ENCODE data around the gene ANO2.

Gene ANO2

DNA sequence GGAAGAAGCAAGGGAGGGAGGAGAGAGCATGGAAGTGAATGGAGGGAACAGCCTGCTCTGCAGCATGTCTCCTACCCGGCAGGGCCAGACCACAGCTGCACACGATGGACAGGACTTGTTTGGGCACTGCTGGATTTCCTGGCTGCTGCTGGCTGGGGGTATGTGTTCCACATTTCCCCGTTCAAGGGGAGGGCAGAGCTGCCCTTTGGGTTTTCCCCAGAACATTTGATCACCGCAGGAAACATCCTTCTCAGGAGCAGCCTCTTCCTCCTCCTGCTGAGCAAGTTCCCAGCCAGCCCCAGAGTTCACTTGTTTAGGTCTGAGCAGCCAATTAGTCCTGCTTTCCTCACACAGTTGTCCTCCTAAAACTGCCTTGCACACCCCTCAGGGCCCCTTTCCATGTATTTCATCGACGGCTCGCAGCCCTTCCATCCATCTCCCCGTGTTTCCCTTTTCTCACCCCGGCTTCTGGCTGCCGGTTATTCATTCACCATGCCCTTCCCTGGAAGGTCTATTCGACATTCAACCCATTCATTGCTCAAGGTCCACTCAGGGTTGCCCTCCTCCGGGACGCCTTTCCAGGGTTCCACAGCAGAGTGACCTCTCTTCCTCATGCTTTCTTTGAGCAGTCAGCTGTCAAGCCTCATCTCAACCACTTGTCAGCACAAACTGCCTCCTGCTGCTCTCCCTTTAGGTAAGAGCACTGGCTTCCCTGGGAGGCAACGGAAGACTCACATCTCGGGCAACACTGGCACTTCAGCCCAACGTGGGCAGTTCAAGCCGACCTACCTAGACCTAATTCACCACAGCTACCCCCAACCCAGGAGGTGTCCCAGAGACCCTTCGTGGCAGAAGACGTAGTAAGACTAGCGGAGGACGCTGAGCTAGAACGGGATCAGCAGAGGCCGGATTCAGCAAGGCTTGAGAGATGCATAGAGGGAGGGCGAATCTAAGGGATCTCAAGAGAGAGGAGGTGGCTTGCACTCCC, 20.1 kb upstream of the ANO2 start:
- DNase-seq (ENCODE audit: insufficient read length, low spot score) (no peak), FAIRE-seq (no peak)

DNA sequence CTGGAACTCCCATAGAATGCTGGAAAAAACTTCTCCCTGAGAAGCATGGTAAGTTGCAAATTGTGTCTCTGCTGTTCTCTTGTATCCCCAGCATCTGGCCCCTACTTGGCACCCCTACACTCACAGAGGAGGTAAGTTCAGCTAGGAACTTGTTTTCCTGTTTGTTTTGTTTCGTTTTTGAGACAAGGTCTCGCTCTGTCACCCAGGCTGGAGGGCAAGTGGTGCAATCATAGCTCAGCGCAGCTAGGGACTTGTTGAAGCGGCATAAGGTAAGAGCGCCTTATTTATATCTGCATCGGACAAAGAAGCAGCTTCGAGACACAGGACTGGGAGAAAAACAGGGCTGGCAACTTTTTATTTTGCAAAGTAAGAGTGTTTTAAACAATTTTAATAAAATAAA, 18.5 kb upstream of the ANO2 start:
- no peak for FAIRE-seq

DNA sequence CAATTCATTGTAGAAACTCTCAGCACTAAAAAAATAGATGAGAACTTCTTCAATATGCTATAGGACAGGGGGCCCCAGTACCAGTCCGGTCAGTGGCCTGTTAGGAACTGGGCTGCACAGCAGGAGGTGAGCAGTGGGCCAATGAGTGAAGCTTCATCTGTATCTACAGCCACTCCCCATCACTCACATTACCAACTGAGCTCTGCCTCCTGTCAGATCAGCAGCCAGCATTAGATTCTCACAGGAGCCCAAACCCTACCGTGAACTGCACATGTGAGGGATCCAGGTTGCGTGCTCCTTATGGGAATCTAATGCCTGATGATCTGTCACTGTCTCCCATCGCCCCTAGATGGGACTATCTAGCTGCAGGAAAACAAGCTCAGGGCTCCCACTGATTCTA, 15.7 kb upstream of the ANO2 start:
- DNase-seq (ENCODE audit: insufficient read length, low spot score) (no peak), FAIRE-seq (no peak)

More for the DNA sequence above, 18.5 kb upstream of the ANO2 start:
- no peak for DNase-seq (ENCODE audit: insufficient read length, low spot score)

DNA sequence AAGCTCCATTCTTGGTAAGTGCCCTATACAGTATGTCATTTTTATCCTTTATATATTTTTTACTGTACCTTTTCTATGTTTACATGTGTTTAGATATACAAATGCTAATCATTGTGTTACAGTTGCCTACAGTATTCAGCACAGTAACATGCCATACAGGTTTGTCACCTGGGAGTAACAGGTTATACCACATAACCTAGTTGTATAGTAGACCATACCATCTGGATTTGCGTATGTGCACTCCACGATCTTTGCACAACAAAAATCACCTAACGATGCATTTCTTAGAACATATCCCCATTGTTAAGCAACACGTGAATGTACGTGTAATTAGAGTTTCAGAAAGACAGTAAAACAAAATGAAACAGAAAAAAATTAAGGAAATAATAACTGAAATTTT, 11.9 kb upstream of the ANO2 start:
- FAIRE-seq (no peak), DNase-seq (ENCODE audit: insufficient read length, low spot score) (no peak)

DNA sequence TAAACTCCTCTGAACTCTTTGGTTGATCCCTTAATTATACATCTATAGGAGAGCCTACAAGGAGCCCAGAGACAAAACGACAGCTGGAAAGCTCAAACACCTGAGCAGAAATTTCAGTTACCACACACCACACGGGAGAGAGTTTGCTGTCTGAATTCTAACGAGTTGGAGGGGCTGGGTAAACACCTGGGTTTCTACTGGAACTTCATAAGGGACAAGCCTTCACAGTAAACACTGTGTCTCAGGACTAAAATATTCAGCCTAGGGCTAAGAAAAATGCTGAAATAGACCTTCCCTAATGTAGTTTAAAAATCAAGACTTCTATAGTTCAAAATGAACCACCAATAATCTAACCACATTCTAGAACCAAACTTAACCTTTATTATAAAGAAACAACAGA, 9.6 kb upstream of the ANO2 start:
- no peak for FAIRE-seq
- no peak for DNase-seq (ENCODE audit: insufficient read length, low spot score)

DNA sequence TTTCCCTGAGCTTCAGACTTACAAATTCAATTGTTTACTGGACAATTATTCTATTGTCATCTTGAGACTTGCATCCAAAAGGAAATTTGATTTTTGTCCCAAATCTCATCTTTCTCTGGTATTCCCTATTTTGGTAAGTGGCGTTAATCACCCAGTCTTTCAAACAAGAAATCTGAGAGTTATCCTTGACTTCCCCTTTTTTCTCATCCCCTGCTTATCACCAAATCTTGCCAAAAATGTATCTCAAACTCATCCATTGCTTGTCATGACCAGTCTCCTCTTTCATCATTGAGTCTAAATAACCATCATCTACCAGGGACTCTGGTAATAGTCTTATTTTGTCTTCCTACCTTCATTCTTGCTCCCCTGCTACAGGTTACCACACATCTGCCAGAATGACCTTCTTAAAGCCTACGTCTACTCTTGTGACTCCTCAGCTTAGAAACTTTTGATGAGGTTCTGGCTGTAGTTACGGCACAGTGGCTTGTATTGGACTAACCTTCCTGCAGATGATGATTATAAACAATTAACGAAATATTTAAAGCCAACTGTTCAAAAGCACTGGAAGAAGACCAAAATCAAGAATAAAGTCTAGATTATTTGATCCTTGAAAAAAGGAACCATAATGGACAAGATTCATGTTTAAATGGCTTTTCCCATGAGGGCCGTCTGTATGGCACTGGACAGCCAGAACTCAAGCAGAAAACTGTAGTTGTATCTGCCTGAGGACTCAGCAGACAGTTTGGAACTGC, 9.0 kb upstream of the ANO2 start:
- FAIRE-seq (no peak), DNase-seq (ENCODE audit: insufficient read length, low spot score) (no peak)

DNA sequence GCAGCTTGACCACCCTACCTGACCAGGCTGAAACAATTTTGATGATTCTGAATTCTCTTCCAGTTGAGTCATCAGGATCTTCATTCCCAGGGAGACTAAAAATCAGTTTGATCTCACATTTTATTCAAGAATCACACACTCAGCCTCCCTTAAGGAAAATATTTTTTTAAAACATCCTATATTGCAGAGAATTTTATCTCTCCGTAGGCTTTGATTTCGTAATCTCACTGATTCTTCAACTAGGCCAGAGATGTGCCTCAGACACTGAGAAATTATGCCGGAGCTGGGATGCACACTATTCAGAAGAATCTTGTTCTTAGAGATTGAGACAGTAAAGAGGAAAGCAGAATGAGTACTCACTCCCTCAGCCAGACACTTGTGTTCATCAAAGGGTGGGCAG, 7.0 kb upstream of the ANO2 start:
- no peak for FAIRE-seq

DNA sequence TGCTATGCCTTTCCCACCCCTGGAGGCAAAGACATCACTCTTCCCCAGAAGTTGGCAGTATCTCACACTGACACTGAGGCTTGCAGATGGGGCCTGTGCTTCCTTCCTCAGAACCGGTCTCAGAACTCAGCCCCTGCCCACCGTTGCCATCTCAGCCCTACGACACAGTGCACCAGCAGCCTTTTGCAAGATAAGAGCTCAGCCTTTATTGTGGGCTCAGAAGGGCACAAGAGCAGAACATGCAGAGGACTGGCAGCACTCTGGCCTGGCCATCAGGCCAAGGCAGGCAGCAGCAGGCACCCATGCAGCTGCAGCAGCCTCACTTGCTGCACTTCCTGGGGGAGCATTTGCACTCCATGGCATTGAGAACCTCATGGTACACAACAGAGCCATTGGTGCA, 3.6 kb upstream of the ANO2 start:
- DNase-seq (ENCODE audit: insufficient read length, low spot score) = no peak
- no peak for FAIRE-seq

More for the DNA sequence above, 7.0 kb upstream of the ANO2 start:
- DNase-seq (ENCODE audit: insufficient read length, low spot score) = no peak

DNA sequence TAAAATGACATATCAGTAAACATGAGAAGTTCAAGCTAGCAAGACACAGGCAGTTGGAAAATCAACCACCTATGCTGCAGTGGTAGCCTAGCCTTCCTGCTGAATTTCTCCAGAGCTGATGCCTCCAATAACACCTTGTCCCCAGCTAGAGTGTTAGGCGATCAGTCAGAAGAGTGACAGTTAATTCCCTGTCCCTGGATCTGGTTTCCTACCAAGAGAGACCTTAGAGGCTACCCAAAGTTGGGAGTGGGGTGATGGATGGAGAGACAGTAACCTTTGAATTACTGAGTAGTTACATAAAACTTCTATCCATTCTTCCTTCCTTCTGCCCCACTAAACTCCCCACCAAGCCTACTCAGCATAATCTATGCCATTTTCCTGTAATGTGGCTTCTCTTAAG, 1.9 kb upstream of the ANO2 start:
- no peak for FAIRE-seq
- no peak for DNase-seq (ENCODE audit: insufficient read length, low spot score)

DNA sequence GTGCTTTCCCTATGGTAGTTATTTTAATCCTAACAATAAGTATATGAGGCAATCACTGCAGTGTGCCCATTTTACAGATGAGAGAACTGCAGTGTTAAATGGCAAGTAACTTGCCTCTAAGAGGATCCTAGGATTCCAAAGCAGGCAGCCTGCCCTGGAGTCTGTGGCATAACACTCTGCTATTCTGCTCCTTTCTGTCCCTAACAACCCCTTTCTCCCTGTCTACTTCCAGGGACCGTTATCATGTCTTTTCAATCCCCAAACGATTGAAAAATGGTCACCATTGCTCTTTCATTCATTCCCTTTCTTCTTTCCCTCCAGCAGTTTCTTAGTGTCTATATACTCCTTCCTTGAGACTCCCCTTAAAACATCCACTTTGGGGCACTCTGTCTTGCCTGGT, 1.3 kb upstream of the ANO2 start:
- no peak for DNase-seq (ENCODE audit: insufficient read length, low spot score)
- no peak for FAIRE-seq

DNA sequence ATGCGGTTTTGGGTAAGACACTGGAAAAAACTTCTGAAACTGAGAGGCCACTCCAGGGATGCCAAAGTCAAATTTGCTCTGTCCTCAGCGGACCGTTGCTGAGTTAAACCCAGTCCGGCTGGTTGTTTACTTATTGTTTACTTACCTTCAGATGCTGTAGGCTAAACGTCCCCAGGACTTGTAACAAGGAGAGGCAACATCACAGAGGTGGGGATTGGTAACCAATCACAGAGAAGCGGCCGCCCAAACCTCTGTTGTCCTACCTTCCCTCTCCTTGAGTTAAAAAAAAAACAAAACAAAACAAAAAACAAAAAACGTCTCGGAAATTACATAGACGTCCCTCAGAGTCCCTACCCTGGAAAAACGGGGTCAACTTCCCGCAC, 380 bp downstream of the ANO2 start:
- DNase-seq (ENCODE audit: insufficient read length, low spot score) (no peak), FAIRE-seq (no peak)

DNA sequence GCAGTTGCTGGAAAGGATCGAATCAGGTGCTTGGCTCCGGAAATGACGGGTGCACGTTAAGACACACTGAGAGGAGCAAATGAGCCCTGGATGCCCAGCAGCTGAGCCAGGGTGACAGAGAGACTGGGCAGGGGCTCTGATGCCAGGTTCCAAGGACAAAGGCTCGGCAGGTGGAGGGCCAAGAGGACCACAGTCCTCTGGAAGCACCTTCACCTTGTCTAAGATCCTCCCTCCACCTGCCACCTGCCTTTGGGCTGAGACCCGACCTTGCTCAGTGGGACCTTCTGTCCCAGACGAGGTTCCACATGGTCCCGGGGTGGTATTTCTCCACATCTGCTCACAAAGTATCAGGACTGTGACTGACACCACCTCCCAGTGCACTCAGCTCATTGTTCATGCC, 1.0 kb downstream of the ANO2 start:
- DNase-seq (ENCODE audit: insufficient read length, low spot score) = no peak
- FAIRE-seq = no peak

DNA sequence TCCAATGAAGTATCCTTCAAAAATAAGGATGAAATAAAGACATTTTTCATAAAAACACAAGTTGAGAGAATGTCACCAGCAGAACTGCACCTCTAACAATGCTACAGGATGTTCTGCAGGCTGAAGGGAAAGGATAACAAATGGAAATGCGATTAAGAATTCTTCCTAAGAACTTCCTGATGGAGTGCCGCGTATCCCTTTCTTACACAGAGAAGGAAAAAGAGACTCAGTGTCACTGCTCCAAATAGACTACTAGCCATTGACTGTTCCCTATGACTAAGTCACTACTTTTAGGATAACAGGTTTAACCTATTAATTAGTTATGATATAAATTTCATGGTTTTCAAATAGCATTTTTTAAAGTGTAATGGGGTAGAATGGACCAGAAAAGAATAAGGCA, 3.2 kb downstream of the ANO2 start:
- no peak for DNase-seq (ENCODE audit: insufficient read length, low spot score)
- no peak for FAIRE-seq

DNA sequence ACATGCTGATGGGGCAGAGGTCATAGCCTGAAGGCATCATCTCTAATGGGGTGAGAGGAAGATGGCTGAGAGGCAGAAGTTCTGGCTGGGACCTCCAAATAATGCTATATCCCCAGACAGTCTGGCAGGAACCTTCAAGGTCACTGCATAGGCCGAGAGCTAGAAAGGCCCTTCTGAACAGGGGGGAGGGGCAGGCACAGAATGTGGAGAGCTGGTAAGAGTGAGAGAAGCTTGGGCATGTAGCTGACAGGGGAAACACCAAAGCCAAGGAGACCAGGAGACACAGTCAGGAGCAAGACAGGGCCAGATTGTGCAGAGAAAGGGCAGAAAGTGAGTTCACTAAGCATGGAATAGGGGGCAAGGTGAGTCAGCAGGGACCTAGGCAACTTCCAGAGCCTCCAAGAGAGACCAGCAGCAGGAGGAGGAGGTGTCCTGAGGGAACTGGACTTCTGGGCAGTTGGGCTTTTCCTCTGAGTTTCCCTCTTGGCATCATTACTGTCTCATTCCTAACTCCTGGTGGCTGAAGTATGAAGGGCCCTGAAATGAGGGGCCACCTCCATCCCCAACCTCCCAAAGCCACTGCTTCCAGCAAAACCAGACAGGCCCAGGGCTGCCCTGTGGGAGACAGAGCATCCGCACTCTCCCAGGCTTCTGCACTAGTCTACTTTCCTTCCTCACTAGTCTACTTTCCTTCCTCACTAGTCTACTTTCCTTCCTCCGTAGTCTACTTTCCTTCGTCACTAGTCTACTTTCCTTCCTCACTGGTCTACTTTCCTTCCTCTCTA, 17.1 kb downstream of the ANO2 start:
- FAIRE-seq (no peak), DNase-seq (ENCODE audit: insufficient read length, low spot score) (no peak)

DNA sequence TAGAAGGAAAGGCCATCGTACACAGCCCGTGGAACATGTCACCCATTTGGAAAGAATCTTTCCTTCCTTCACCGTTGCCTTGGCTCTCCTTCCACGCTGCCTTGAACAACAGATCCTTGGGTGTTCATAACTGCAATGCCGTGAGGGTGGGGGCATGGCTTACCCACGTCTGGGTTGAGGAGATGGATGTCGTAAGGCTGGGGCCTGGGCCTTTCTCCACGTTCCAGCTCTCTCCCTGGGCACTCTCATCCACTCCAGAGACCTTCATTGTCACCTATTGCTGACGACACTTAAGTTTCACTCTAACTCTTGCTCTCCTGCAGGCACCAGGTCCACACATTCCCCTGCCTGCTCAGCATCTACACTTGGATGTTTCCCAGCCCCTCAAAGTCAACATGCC, 19.4 kb downstream of the ANO2 start:
- FAIRE-seq = no peak
- DNase-seq (ENCODE audit: insufficient read length, low spot score) = no peak

DNA sequence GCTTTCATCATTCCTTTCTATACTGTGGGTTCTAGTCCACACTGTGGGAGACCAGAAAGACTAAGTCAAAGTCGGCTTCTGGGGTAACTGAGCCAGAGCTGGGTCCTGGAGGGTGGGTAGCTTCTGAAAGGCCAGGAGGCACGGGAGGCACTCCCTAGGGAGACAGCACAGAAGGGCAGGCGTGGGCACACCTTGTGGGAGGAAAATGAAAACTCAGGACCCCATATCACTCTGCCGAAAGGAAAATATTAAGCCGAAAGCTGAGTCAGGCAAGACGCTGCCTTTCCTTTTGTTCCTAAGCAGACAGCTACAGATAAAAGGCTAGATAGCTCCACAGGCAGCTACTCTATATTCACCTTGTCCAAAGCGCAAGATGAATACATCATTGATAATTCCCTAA, 20.7 kb downstream of the ANO2 start:
- DNase-seq (ENCODE audit: insufficient read length, low spot score) (no peak), FAIRE-seq (no peak)

DNA sequence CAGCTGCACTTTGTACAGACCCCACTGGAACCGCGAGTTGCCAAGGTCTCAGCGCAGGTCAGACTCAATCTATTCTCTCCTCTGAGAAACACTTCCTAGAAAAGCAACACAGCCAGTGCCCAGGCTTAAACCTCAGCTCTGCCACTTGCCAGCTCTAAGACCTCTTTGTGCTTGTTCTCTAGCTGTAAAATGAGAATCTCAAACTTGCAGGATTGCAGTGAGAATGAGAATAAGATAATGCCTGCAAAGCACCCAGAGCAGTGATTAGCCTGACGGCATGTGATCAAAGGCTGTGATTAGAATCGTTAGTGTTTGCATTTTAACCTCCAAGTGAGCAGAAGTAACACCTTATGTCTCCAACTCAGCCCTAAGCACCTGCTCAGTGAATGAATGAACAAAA, 21.3 kb downstream of the ANO2 start:
- DNase-seq (ENCODE audit: insufficient read length, low spot score) (no peak), FAIRE-seq (no peak)

DNA sequence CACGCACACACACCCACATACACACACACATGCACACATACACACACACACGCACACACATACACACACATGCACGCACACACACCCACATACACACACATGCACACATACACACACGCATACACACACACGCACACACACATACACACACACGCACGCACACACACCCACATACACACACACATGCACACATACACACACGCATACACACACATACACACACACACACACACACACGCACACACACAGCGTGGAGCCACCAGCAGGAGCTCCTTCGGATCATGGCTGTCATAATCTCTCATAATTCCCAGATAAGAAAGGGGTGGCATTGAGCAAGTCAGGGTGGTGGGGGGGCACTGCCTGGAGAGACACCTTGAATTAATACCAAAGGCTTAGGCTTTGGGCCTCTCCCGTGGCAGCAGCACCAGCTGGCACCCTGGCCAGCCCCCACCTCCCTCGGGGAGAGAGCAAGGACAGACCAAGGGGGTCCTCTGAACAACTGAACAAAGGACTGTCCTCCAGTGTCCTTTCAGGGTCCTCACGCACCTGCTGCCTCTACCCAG, 21.9 kb downstream of the ANO2 start:
- no peak for DNase-seq (ENCODE audit: insufficient read length, low spot score)
- FAIRE-seq = no peak

DNA sequence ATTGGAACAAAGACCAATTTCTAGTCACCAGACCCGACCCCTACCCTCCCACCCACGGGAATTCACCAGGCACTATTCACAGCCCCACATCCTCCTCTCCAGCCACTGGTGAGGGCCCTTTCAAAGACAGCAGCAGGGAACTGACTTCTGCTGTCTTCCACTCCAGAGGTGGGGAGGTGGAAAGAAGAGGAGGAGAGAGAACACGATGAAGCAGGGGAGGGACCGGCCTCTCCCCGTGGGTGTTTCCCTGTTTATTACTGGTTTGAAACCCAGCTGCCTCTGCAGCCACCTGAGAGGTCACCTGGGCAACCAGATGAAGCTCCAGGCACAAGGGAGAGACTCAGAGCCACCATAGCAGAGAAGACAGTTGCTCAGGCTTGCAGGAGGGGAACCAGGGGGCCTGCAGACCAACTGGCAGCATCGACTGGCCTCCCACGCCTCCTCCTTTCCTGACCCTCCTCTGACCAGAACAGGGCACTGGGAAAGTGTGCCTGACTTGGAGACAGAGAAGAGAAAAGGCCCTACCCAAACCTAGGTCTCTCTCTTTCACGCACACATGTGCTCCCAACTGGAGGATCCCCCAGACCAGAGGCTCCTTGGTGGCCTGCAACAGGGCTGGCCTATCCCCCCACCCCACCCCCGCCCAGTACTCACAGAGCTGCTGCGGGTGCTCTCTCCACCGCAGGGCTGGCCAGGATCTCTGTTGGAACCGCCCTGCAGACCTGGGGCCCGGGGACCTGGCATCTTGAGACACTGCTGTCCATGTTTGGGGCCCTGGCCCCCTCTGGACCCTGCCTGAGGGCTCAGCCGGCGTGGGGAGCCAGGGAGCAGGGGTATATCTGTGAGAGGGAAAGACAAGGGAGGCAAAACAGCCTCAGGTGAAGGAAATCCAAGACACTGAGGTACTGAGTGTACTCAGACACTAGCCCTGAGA, 22.8 kb downstream of the ANO2 start:
- FAIRE-seq (no peak), DNase-seq (ENCODE audit: insufficient read length, low spot score) (no peak)
